HepG2 (cell line): Measurements from ENCODE around the gene MED12L. TPM values are rescaled to one million over a fixed set of nuclear protein-coding genes. Genes with fewer than 3 reads are reported as not detected.

Experiments
- CEBPB ChIP-seq: IDR thresholded peaks from 2 replicates; pipeline ENCODE4 v1.6.1; 2011; ENCODE audit warnings: low read depth, low read length, improper control_type of control experiment, borderline replicate concordance
- HNRNPL ChIP-seq: fragments of 200-400 bp; formaldehyde crosslinking; IDR thresholded peaks from 2 replicates; pipeline ENCODE4 v1.6.1; 2017; ENCODE audit warnings: mild to moderate bottlenecking, low read depth, low read length
- HOXD1 ChIP-seq: sonication (generic); formaldehyde crosslinking; IDR thresholded peaks from 2 replicates; pipeline ENCODE4 v1.5.0; 2020; ENCODE audit warnings: missing genetic modification reagents
- JUND ChIP-seq: sonication (generic); formaldehyde crosslinking; IDR thresholded peaks from 2 replicates; pipeline ENCODE4 v1.8.0; 2022; ENCODE audit warnings: mild to moderate bottlenecking, missing genetic modification reagents
- NFIC ChIP-seq: IDR thresholded peaks from 2 replicates; pipeline ENCODE4 v1.6.1; 2012; ENCODE audit warnings: mild to moderate bottlenecking, low read length, inconsistent platforms
- RERE ChIP-seq: IDR thresholded peaks from 2 replicates; pipeline ENCODE4 v1.6.1; 2016; ENCODE audit warnings: low read depth, missing genetic modification reagents, missing compliant biosample characterization
- SMAD3 ChIP-seq: sonication (generic); formaldehyde crosslinking; IDR thresholded peaks from 2 replicates; pipeline ENCODE4 v1.4.0; 2020; ENCODE audit warnings: missing genetic modification reagents
- SMC3 ChIP-seq: IDR thresholded peaks from 2 replicates; pipeline ENCODE4 v1.6.1; 2011; ENCODE audit warnings: low read length, improper control_type of control experiment
- ZNF224 ChIP-seq: sonication (generic); formaldehyde crosslinking; IDR thresholded peaks from 2 replicates; pipeline ENCODE4 v1.5.0; 2020; ENCODE audit warnings: mild to moderate bottlenecking, missing genetic modification reagents
- ZNF251 ChIP-seq: sonication (generic); formaldehyde crosslinking; IDR thresholded peaks from 2 replicates; pipeline ENCODE4 v1.9.0; 2021; ENCODE audit warnings: mild to moderate bottlenecking, missing genetic modification reagents
- ZNF343 ChIP-seq: sonication (generic); formaldehyde crosslinking; IDR thresholded peaks from 2 replicates; pipeline ENCODE4 v1.4.0; 2020; ENCODE audit warnings: mild to moderate bottlenecking, missing genetic modification reagents
- ZNF407 ChIP-seq: sonication (generic); formaldehyde crosslinking; IDR thresholded peaks from one replicate; pipeline ENCODE4 v1.5.1; 2020; ENCODE audit warnings: mild to moderate bottlenecking, missing genetic modification reagents; ENCODE audit errors: not compliant biosample characterization
- ZNF430 ChIP-seq: sonication (generic); formaldehyde crosslinking; IDR thresholded peaks from 2 replicates; pipeline ENCODE4 v1.9.0; 2021; ENCODE audit warnings: mild to moderate bottlenecking, missing genetic modification reagents
- polyA plus RNA-seq, 8 experiments: library from polyadenylated mRNA; depleted of rRNA in 3 of 8; stranded (reverse) in 7 of 8; unstranded in 1 of 8; fragments of >200 nt; fragmentation: Illumina TruSeq in 4 of 8; extraction: Trizol in 4 of 8; gene quantifications; 2 replicates each; pipeline versions ENCODE4 v1.2.1 to v1.2.3, GENCODE V29; 2011 to 2016; ENCODE audit warnings: low read depth in 4 of 8, missing spikeins in 1 of 8, mixed read lengths in 1 of 8; ENCODE audit not compliant: insufficient read depth in 1 of 8
- total RNA-seq, 5 experiments: library from RNA; depleted of rRNA; stranded (reverse); fragments of >200 nt; fragmentation: Illumina TruSeq; extraction: Trizol; gene quantifications; 2 replicates each; pipeline ENCODE4 v1.2.3, GENCODE V29; 2016; ENCODE audit warnings: low read depth in 1 of 5
- TF ChIP-seq, protein P1 (sequence below): sonication (generic); formaldehyde crosslinking; IDR thresholded peaks from 2 replicates; pipeline ENCODE4 v1.4.0; 2020; ENCODE audit warnings: mild to moderate bottlenecking, missing genetic modification reagents

MED12L gene
- total and polyA plus RNA-seq, 2 of the 13 experiments (the other 11 are each of a cell fraction or from before 2014, with no cell fraction given): 0.07 to 0.64 TPM

- TF ChIP-seq ZNF407 (no peak), SMAD3 (CRISPR knock-in tag) (no peak), ZNF224 (CRISPR knock-in tag) (no peak), NFIC (0 out of 2 replicates have a peak, but pooled peaks have one; percentile 30), SMC3 (no peak), CEBPB (peak; percentile 56; the same call in 1 of the 2 replicates), RERE (CRISPR knock-in tag) (peak; percentile 36; the same call in 1 of the 2 replicates), ZNF430 (CRISPR knock-in tag) (no peak), ZNF343 (CRISPR knock-in tag) (no peak), HOXD1 (CRISPR knock-in tag) (peak; percentile 91), ZNF251 (no peak), JUND (no peak), HNRNPL (no peak)
- TF ChIP-seq, protein P1, sequence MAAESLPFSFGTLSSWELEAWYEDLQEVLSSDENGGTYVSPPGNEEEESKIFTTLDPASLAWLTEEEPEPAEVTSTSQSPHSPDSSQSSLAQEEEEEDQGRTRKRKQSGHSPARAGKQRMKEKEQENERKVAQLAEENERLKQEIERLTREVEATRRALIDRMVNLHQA (CRISPR knock-in tag): no peak
Observed at GRCh38 chr3:151226088-151226563, 140.7 kb downstream of the MED12L start (continued).
